ENCODE results near the gene SLC34A2. TPM values are rescaled to one million over a fixed set of nuclear protein-coding genes. Genes with fewer than 3 reads are reported as not detected.
"Not testable (repeated sequence)": the region's sequence is repeated elsewhere in the genome, so short reads cannot be mapped to it uniquely, and the experiment has no call there.

The SLC34A2 gene
- 3.3 and 6.1 TPM in 2 replicates for total RNA-seq

GRCh38 chr4:25654971-25655963 lies at the start of gene SLC34A2:
Gene SLC34A2 (plus strand): TSS chr4:25655851. CDS start chr4:25662501, 6,650 bp downstream.
- peaks cover 2% of the 10 kb centered on the region for H3K27me3 ChIP-seq (ENCODE audit: control insufficient read depth, insufficient read depth, low read length)
- H3K36me3 ChIP-seq (ENCODE audit: control insufficient read depth, insufficient read depth, low read length) = no peaks in the 10 kb centered on the region
- TF ChIP-seq, protein P1, sequence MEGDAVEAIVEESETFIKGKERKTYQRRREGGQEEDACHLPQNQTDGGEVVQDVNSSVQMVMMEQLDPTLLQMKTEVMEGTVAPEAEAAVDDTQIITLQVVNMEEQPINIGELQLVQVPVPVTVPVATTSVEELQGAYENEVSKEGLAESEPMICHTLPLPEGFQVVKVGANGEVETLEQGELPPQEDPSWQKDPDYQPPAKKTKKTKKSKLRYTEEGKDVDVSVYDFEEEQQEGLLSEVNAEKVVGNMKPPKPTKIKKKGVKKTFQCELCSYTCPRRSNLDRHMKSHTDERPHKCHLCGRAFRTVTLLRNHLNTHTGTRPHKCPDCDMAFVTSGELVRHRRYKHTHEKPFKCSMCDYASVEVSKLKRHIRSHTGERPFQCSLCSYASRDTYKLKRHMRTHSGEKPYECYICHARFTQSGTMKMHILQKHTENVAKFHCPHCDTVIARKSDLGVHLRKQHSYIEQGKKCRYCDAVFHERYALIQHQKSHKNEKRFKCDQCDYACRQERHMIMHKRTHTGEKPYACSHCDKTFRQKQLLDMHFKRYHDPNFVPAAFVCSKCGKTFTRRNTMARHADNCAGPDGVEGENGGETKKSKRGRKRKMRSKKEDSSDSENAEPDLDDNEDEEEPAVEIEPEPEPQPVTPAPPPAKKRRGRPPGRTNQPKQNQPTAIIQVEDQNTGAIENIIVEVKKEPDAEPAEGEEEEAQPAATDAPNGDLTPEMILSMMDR (IDR thresholded peaks at IDR 0.05; ENCODE audit: insufficient read depth, low read length, poor library complexity, severe bottlenecking) = no peak
- no peak for DNase-seq (ENCODE audit: low read depth)
- H3K4me3 ChIP-seq (ENCODE audit: low read depth, low read length) = peak within 1 kb of the TSS; percentile 23

DNA sequence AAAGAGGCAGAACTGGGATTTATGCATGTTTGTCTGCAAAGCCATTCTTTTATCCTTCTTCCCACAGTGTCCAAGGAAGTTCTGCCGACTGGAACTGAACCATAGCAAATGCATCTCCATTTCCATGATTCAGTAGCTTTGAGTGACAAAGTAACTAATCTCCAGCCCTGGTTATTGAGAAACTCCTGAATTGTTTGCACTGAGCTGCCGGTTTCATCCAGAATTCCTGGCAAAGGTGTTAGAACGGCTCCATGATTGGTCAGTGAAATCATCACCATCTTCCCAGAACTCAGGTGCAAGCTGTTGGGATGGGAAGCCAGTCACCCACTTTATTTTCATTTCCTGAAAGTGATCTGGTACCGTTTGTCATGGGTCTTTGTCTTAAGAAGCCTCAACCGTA lies 47.0 kb upstream of the SLC34A2 start:
- TF ChIP-seq, protein P1 (IDR thresholded peaks at IDR 0.05; ENCODE audit: insufficient read depth, low read length, poor library complexity, severe bottlenecking) = no peak
- H3K36me3 ChIP-seq (ENCODE audit: control insufficient read depth, insufficient read depth, low read length) = no peaks in the 10 kb centered on the region
- H3K4me3 ChIP-seq (ENCODE audit: low read depth, low read length) = no peak overlapping the region
- no peaks in the 10 kb centered on the region for H3K27me3 ChIP-seq (ENCODE audit: control insufficient read depth, insufficient read depth, low read length)
- DNase-seq (ENCODE audit: low read depth) = peak; percentile 51

DNA sequence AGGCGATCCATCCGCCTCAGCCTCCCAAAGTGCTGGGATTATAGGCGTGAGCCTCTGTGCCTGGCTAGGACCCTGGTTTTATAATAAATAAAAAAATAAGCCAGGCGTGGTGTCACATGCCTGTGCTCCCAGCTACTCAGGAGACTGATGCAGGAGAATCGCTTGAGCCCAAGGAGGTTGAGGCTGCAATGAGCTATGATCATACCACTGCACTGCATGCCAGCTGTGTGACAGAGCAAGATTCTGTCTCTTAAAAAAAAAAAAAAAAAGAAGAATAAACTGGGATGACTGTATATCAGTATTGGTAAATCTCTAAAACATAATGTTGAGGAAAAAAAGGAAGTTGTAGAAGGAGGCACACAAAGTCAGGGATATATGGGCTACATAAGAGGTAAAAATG lies 45.7 kb upstream of the SLC34A2 start:
- DNase-seq (ENCODE audit: low read depth) = no peak

DNA sequence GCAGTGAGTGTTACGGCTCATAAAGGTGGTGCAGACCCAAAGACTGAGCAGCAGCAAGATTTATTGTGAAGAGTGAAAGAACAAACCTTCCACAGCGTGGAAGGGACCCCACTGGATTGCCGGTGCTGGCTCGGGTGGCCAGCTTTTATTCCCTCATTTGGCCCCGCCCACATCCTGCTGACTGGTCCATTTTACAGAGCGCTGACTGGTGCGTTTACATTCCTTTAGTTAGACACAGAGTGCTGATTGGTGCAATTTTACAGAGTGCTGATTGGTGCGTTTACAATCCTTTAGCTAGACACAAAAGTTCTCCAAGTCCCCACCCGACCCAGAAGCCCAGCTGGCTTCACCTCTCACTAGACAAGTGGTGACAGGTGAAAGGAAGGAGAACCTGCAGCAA lies 42.0 kb upstream of the SLC34A2 start:
- H3K27me3 ChIP-seq (ENCODE audit: control insufficient read depth, insufficient read depth, low read length); H3K36me3 ChIP-seq (ENCODE audit: control insufficient read depth, insufficient read depth, low read length); H3K4me3 ChIP-seq (ENCODE audit: low read depth, low read length); DNase-seq (ENCODE audit: low read depth): not testable (repeated sequence)

More for the DNA sequence above, 45.7 kb upstream of the SLC34A2 start:
- no peaks in the 10 kb centered on the region for H3K27me3 ChIP-seq (ENCODE audit: control insufficient read depth, insufficient read depth, low read length)
- no peak overlapping the region for H3K4me3 ChIP-seq (ENCODE audit: low read depth, low read length)
- no peaks in the 10 kb centered on the region for H3K36me3 ChIP-seq (ENCODE audit: control insufficient read depth, insufficient read depth, low read length)
- TF ChIP-seq, protein P1 (IDR thresholded peaks at IDR 0.05; ENCODE audit: insufficient read depth, low read length, poor library complexity, severe bottlenecking) = no peak

DNA sequence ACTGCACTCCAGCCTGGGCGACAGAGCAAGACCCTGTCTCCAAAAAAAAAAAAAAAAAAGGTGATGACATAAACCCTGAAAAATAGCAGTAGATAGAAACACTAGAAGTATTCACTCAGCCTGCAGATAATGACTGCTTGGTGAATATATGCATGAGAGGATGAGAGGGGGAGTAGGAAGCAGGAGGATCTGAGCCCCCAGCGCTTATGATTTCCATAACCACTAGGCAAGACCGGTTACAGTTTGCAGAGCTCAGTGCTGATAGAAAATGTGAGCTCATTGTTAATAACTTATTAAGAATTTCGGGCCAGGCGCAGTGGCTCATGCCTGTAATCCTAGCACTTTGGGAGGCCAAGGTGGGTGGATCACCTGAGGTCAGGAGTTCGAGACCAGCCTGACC lies 40.8 kb upstream of the SLC34A2 start:
- no peak overlapping the region for H3K4me3 ChIP-seq (ENCODE audit: low read depth, low read length)
- TF ChIP-seq, protein P1 (IDR thresholded peaks at IDR 0.05; ENCODE audit: insufficient read depth, low read length, poor library complexity, severe bottlenecking) = no peak
- H3K36me3 ChIP-seq (ENCODE audit: control insufficient read depth, insufficient read depth, low read length) = no peaks in the 10 kb centered on the region
- no peaks in the 10 kb centered on the region for H3K27me3 ChIP-seq (ENCODE audit: control insufficient read depth, insufficient read depth, low read length)
- no peak for DNase-seq (ENCODE audit: low read depth)

GRCh38 chr4:25621027-25621930 lies 34.4 kb upstream of the SLC34A2 start:
- TF ChIP-seq, protein P1 (IDR thresholded peaks at IDR 0.05; ENCODE audit: insufficient read depth, low read length, poor library complexity, severe bottlenecking) = no peak
- Histone ChIP-seq H3K36me3 (ENCODE audit: control insufficient read depth, insufficient read depth, low read length) (no peaks in the 10 kb centered on the region), H3K27me3 (ENCODE audit: control insufficient read depth, insufficient read depth, low read length) (no peaks in the 10 kb centered on the region), H3K4me3 (ENCODE audit: low read depth, low read length) (no peak overlapping the region)
- DNase-seq (ENCODE audit: low read depth) = peak; percentile 49
